NCI-H1105 treated with DMSO at 0.1 percent for 48 hours (cell line): ENCODE results near the gene RASAL1.

Experiments used
- DNase-seq: peaks from one replicate; lab custom pipeline; 2025; lab: John Stamatoyannopoulos, UW

The RASAL1 gene

GRCh38 chr12:113095405-113095804, 40.2 kb downstream of the RASAL1 start:
- DNase-seq, result no peak

DNA sequence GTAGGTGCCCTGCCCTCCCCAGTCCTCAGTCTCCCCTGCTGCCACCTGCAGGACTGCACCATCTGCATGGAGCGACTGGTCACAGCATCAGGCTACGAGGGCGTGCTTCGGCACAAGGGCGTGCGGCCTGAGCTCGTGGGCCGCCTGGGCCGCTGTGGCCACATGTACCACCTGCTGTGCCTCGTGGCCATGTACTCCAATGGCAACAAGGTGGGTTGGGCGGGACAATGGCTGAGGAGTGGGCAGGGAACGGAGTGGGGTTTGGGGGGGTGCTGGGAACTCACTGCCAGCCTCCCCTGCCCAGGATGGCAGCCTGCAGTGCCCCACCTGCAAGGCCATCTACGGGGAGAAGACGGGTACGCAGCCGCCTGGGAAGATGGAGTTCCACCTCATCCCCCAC, 40.8 kb downstream of the RASAL1 start:
- DNase-seq, result no peak

- no peak for DNase-seq
These were observed 42.0 kb downstream of the RASAL1 start for GRCh38 chr12:113093409-113094101.

DNA sequence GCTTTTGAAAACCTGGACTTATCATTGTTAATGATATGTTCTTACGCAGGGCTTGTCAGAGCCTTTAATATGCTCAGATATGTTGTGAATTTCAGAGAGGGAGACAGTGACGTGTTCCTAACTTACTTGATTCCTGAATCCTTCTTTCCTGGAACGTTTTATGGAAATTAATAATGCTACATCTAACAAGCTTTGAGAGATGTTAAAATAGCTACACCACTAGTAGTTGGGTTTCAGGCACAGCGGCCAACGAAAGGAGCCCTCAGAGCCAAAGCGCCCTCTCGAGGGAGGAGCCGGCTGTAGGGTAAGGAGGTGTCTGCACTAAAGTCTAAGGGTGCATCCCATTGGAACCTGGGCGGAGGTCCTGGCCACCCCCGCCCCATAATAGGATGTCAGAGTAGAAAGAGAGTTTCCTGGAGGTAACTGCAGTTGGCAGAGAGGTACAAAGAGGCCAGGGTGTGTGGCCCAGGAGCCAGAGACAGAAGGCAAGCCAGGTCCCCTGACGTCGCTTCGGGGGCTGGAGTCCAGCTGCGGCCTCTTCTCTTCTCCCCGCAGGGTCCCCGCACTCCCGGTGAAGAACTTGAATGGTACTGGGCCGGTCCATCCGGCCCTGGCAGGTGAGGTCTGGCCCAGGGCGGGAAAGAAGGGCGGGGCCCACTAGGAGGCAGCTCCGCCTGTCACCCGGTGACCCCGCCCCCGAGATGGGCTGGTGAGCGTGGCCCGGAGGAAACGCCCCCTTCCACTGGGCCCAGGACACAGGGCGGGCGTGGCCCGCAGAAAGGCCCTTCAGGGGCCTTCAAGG, 42.8 kb downstream of the RASAL1 start:
- no peak for DNase-seq

DNA sequence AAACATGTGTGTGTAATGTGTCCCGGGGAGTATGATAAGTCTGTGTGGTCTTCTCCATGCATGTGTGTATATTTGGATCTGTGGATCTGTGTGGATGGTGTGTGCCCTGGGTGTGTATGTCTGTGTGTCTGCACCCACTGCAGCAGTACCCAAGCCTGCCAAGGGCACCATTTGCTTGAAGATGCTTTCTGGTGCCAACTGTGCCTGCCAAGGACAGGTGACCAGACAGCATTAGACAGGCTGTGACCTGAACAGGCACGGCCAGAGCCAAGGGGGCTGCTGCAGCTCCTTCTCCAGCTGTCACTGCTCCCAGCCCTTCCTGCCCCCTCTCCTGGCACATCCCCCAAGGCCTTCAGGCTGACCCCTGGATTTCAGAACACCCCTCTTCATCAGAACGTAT, 44.1 kb downstream of the RASAL1 start:
- peak; percentile 46 for DNase-seq

DNA sequence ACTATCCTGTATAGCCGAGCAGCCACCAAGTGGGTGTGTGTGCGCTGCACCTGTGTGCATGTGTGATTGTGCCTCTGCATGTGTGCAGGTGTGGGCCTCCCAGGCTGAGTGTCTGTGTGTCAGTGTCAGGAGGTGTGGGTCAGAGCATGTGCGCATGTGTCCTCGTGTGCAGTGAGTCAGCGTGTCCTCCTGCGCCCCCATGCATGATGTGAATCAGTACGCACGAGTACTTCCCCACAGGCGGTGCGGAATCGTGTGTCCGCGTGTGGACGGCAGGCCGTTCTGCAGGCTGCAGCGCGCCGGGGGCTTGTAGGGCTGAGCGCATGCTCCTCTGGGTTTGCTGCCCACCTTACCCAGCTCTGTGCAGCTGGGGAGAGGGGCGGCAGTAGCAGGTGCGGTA, 44.8 kb downstream of the RASAL1 start:
- DNase-seq, result no peak

DNA sequence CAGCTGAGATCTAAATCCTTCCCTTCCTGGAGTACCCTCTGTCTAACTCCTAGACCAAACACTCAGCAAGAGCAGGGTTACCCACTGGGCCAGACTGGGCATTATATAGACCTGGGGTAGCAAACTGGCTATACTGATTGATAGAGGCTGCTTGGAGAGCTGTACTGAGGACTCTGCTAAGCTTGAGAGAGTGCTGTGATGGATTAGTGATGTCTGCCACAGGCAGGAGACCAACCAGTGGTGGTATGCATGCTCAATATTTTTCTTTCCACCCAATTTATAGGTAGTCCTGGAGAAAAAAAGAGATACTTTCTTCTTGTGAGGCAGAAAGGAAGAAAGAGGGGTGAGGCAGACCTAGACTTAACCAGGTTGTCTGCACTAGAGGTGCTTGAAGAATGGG, 45.7 kb downstream of the RASAL1 start:
- no peak for DNase-seq

- no peak for DNase-seq
These were observed 46.4 kb downstream of the RASAL1 start for GRCh38 chr12:113088971-113089756.

GRCh38 chr12:113088037-113088436, 47.5 kb downstream of the RASAL1 start:
- DNase-seq, result no peak

- no peak for DNase-seq
These were observed 48.4 kb downstream of the RASAL1 start for GRCh38 chr12:113087193-113087592.

GRCh38 chr12:113086249-113087164, 49.1 kb downstream of the RASAL1 start:
- DNase-seq, result no peak

- no peak for DNase-seq
These were observed 51.6 kb downstream of the RASAL1 start for GRCh38 chr12:113083863-113084435.

- DNase-seq, result no peak
These were observed 52.9 kb downstream of the RASAL1 start for GRCh38 chr12:113082486-113083148.

GRCh38 chr12:113081873-113082272, 53.7 kb downstream of the RASAL1 start:
- no peak for DNase-seq

GRCh38 chr12:113077859-113078255, 57.7 kb downstream of the RASAL1 start:
- no peak for DNase-seq

DNA sequence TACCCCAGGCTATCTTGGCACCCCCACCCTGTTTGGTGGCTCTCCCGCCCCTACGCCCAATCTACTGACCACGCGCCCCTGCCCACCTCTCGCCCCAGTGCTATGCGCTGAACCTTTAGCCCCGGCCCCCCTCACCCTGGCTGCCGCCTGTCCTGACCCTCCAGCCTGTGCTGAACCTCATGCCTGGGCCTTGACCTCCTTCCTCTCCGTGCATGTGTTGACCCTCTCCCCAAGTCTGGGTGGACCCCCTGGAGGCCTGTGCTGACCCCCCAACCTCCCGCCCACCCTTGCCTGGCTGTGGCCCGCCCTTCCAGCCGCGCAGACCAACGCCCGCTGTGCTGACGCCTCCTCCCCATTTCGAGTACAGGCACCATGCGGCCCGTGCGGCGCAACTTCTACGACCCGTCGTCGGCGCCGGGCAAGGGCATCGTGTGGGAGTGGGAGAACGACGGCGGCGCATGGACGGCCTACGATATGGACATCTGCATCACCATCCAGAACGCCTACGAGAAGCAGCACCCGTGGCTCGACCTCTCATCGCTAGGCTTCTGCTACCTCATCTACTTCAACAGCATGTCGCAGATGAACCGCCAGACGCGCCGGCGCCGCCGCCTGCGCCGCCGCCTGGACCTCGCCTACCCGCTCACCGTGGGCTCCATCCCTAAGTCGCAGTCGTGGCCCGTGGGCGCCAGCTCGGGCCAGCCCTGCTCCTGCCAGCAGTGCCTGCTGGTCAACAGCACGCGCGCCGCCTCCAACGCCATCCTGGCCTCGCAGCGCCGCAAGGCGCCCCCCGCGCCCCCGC, 58.3 kb downstream of the RASAL1 start:
- no peak for DNase-seq

- no peak for DNase-seq
These were observed 60.4 kb downstream of the RASAL1 start for GRCh38 chr12:113075137-113075683.

DNA sequence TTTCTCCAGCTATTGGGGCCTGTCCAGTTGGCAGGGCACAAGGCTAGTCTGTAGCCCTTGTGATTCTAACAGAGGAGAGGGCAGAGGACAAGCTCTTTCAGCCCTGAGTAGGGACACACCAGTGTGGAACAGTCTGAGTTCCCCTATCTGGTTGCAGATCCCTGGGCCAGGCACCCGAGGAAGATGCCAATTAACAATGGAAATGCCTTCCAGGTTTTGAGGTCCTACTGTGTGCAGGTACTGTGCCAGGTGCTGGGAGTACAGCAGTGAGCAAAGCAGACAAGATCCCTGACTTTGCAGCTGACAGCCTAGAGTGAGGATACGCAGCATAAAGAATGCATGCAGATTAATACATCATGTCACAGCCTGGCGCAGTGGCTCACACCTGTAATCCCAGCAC, 62.0 kb downstream of the RASAL1 start:
- no peak for DNase-seq

DNA sequence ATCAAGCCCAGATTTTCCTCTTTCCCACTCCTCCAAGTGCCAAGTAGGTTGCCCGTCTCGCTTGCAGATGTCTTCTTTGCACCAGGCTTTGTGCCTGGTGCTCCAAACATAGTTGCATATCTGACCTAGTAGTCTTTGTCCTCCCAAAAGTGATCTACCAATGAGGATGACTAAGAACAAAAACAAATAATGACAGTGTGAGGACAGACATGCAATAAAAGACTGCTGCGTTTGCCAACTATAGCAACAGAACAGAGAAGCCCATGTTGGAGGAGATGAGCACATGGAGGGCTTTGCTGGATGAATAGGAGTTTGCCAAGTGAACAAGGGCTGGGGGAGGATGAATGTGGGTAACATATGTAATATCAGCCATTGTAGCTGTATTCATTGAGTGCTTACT, 63.4 kb downstream of the RASAL1 start:
- DNase-seq, result no peak
